Duodenal mucosa (tissue), 2 donors: Measurements from ENCODE around the gene ULK4.

Experiments used
- H3K27ac ChIP-seq: one replicate; pipeline ENCODE4 v1.7.0; 2013; ENCODE audit warnings: low read depth, low read length
- H3K27me3 ChIP-seq, 2 donors: one replicate each; pipeline ENCODE4 v1.7.0; 2013; ENCODE audit warnings: low read length in 2 of 2, control low read depth in 1 of 2; ENCODE audit not compliant: insufficient read depth in 2 of 2, control insufficient read depth in 1 of 2
- H3K36me3 ChIP-seq, 2 donors: one replicate each; pipeline ENCODE4 v1.7.0; 2013; ENCODE audit warnings: low read length in 2 of 2, control low read depth in 1 of 2; ENCODE audit not compliant: insufficient read depth in 2 of 2, control insufficient read depth in 1 of 2
- H3K4me1 ChIP-seq, 2 donors: one replicate each; pipeline ENCODE4 v1.7.0; 2013; ENCODE audit warnings: low read length in 2 of 2, control low read depth in 1 of 2; ENCODE audit not compliant: insufficient read depth in 2 of 2, control insufficient read depth in 1 of 2
- H3K4me3 ChIP-seq, 2 donors: one replicate each; pipeline ENCODE4 v1.7.0; 2013; ENCODE audit warnings: low read length in 2 of 2, low read depth in 1 of 2
- H3K9ac ChIP-seq, 2 donors: one replicate each; pipeline ENCODE4 v1.7.0; 2013; ENCODE audit warnings: low read length in 2 of 2, low read depth in 1 of 2
- H3K9me3 ChIP-seq, 2 donors: one replicate each; pipeline ENCODE4 v1.7.0; 2013; ENCODE audit warnings: low read length in 2 of 2, control low read depth in 1 of 2; ENCODE audit not compliant: control insufficient read depth in 1 of 2

The ULK4 gene

DNA sequence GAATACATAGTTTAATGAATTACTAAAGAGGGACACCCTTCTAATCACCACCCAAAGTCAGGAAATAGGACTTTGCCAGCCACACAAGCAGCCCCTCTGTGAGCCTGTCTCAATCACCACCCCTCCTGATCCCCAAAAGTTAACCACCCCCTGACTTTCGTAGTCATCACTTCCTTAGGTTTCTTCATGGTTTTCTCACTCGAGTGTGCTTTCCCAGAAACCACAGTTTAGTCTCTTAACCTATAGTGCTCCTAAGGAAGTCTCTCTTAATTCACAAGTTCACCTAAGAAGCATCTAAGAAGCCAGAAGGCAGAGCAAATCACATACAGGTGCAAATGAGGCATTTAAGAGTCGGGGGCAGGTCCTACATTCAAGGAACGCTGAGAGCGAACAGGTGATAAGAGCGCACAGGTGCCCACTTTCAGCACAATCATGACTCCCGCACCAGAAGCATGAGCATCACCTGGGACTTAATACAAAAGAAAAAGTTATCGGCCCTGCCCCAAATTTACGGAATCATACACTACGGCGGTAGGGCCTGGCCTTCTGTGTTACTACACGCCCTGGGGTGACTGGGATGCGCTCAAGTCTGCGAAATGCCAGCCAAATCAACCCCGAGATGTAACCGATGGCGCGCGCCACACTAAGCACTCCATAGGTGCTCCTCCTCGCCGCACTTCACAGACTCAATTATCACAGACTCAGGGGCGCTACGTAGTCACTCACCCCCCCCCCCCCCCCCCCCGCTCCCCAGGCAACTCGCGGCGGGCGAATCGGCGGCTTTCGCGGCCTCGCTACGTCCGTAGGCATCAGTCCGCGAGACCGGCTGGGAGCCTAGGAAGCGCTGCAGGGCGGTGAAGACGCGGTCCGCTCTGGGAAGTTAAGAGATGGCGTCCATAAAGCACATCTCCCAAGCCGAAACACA lies 815 bp downstream of the ULK4 start:
- H3K9me3 ChIP-seq: no peaks in the 10 kb centered on the region
- no peaks in the 10 kb centered on the region for H3K27me3 ChIP-seq
- H3K4me3 ChIP-seq: peak overlapping the region; percentile 85 to 95
- peak overlapping the region; percentile 64 to 69 for H3K9ac ChIP-seq
- H3K36me3 ChIP-seq: no peaks in the 10 kb centered on the region
- peaks cover 5 to 7% of the 10 kb centered on the region in 2 donors for H3K4me1 ChIP-seq
- peak overlapping the region; percentile 45 for H3K27ac ChIP-seq

DNA sequence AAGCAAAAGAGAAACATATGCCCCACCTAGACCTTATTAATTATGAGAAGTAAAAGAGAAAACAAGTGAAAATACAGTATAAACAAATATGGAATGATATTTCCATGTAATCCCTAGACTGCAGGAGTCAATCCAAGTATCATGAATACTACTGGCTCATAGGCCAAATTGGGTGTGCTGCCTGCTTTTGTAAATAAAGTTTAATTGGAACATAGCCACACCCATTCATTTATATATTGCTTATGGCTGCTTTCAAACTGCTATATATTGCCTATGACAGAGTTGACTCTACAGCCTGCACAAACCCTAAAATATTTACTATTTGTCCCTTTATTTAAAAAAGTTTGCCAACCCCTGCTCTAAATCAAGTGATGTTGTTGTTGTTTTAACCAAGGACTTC lies 5.3 kb downstream of the ULK4 start:
- no peak overlapping the region for H3K9ac ChIP-seq
- peaks cover 5 to 7% of the 10 kb centered on the region in 2 donors for H3K4me1 ChIP-seq
- no peak overlapping the region for H3K27ac ChIP-seq
- H3K27me3 ChIP-seq: no peaks in the 10 kb centered on the region
- no peaks in the 10 kb centered on the region for H3K9me3 ChIP-seq
- H3K4me3 ChIP-seq: no peak overlapping the region
- no peaks in the 10 kb centered on the region for H3K36me3 ChIP-seq

DNA sequence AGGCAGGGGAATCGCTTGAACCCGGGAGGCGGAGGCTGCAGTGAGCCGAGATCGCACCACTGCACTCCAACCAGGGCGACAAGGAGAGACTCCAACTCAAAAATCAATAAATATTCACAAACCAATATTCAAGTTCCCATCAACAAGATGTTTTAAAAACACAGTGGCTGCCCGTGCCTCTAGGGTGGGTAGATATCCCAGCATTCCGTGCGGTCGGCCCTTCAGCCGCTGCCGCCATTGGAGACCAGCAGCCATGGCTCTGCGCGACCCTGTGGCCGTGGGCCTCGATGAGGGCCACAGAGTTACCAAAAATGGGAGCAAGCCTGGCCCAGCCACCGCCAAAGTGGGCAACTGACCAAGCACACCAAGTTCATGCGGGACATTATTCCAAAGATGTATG lies 6.7 kb downstream of the ULK4 start:
- Histone ChIP-seq H3K27ac (no peak overlapping the region), H3K36me3 (no peaks in the 10 kb centered on the region), H3K4me3 (no peak overlapping the region), H3K9ac (no peak overlapping the region), H3K27me3 (no peaks in the 10 kb centered on the region), H3K9me3 (no peaks in the 10 kb centered on the region), H3K4me1 (no peaks in the 10 kb centered on the region)

DNA sequence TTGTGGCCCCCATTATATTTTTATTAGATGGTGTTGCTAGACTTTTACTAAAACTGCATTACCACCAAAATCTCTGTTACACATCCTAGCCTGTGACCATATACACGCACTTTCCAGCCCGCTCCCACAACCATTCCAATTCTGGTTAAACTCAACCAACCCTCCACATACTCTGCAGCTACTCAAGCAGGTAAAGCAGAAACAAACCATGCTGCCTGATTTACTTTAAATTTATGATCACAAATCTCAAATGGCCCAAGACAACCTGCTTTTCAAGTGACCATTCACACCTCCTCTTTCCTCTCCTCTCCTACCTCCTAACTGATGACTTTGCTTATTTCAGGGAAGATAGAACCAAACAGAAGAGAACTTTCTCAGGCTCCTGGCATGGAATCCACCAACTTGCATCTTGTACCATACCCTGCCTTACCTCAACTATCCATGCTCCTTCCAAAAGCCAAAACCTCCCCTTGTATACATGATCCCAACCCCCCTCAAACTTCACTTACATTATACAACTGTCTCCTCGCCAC lies 18.5 kb downstream of the ULK4 start:
- no peak overlapping the region for H3K27ac ChIP-seq
- H3K36me3 ChIP-seq: peaks cover 0 to 3% of the 10 kb centered on the region in 2 donors
- H3K4me3 ChIP-seq: no peak overlapping the region
- no peaks in the 10 kb centered on the region for H3K27me3 ChIP-seq
- no peaks in the 10 kb centered on the region for H3K4me1 ChIP-seq
- no peaks in the 10 kb centered on the region for H3K9me3 ChIP-seq
- no peak overlapping the region for H3K9ac ChIP-seq

DNA sequence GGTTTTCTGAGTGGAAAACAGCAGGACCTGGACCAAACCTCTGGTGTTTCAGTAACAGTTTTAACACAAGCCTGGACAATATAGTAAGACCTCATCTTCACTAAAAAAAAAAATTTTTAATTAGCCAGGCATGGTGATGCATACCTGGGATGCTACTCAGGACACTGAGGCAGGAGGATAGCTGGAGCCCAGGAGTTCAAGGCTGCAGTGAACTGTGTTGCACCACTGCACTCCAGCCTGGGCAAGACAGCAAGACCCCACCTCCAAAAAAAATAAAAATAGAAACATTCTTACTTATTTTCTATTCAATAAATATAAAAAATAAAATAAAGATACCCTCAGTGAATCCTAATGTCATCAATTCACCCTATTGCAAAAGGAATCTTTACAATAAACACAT lies 21.5 kb downstream of the ULK4 start:
- Histone ChIP-seq H3K9me3 (no peaks in the 10 kb centered on the region), H3K4me1 (no peaks in the 10 kb centered on the region), H3K9ac (no peak overlapping the region), H3K36me3 (no peaks in the 10 kb centered on the region), H3K27ac (no peak overlapping the region), H3K4me3 (no peak overlapping the region), H3K27me3 (no peaks in the 10 kb centered on the region)

DNA sequence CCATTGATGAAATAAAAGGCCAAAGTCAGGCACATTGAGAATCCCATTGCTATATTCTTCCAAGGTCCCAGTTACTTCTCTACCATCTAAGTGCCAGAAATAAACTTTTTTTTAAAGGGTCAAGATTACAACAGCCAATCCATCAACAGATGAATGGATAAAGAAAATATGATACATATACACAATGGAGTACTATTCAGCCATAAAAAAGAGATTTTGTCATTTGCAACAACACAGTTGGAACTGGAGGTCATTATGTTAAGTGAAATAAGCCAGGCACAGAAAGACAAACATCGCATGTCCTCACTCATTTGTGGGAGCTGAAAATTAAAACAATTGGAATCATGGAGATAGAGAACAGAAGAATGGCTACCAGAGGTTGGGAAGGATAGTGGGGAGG lies 25.5 kb downstream of the ULK4 start:
- Histone ChIP-seq H3K4me1 (no peaks in the 10 kb centered on the region), H3K27me3 (no peaks in the 10 kb centered on the region), H3K4me3 (no peak overlapping the region), H3K27ac (no peak overlapping the region), H3K9me3 (no peaks in the 10 kb centered on the region), H3K9ac (no peak overlapping the region), H3K36me3 (no peaks in the 10 kb centered on the region)

DNA sequence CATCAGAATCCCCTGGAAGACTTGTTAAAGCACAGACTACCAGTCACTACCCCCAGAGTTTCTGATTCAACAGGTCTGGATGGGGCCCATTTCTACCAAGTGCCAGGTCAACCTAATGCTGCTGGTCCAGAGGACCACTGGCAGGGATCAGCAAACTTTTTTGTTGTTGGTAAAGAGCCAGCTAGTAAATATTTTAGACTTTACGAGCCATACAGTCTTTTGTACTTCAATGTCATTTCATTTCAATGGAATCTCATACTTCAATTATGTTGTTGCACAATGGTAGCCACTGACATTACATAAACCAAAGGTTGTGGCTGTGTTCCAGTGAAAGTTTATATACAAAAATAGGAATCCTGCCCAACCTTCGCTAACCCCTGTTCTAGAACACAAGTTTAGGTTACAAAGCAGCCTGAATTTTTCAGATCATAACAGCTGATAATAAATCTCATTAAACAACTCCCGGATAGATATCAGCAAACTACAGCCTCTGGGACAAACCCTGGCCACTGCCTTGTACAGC lies 28.7 kb downstream of the ULK4 start:
- Histone ChIP-seq H3K9ac (no peak overlapping the region), H3K9me3 (no peaks in the 10 kb centered on the region), H3K4me3 (no peak overlapping the region), H3K27ac (no peak overlapping the region), H3K4me1 (no peaks in the 10 kb centered on the region), H3K36me3 (no peaks in the 10 kb centered on the region), H3K27me3 (no peaks in the 10 kb centered on the region)

DNA sequence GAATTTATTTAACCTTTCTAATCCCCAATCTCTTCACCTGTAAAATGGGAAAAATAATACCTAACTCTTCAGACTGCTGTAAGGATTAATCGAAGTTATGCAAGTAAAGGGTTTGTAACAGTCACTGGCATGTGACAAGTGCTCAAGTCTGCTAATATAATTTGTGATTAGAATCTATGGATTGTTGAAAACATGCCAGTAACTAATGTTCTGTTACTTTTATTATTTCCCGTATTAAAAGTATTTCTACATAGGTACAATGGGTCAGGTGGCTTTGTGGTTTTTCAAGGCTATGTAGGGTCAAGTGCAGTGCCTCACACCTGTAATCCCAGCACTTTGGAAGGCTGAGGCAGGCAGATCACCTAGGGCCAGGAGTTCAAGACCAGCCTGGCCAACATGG lies 29.4 kb downstream of the ULK4 start:
- Histone ChIP-seq H3K9me3 (no peaks in the 10 kb centered on the region), H3K4me1 (no peaks in the 10 kb centered on the region), H3K4me3 (no peak overlapping the region), H3K36me3 (no peaks in the 10 kb centered on the region), H3K27me3 (no peaks in the 10 kb centered on the region), H3K27ac (no peak overlapping the region), H3K9ac (no peak overlapping the region)

DNA sequence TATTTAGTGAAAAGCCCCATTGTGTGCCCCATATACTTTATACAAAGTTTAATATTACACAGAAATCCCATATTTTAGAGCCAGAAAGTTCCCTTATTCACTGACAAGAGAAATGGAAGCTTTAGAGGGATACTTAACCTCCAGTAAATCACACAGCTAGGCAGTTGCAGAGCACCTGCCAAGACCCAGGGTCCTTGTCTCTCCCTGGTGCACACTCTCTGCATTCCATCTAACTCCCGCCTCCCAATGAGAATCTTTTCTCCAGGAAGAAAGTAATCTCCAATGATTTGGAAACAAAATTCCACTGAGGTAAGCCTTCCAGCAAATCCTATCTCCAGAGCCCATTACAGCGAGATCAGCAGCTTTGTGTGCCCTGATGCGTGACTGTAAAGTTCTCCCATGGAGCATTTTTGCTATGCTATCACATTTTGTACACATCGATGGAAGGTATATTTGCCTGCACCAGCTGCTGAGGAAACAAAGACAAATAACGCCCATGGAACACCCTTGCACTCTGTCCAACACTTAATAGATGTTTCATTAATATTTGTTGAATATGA lies 41.4 kb downstream of the ULK4 start:
- Histone ChIP-seq H3K9me3 (no peaks in the 10 kb centered on the region), H3K4me3 (no peak overlapping the region), H3K36me3 (no peaks in the 10 kb centered on the region), H3K27ac (no peak overlapping the region), H3K9ac (no peak overlapping the region), H3K27me3 (no peaks in the 10 kb centered on the region), H3K4me1 (no peaks in the 10 kb centered on the region)

DNA sequence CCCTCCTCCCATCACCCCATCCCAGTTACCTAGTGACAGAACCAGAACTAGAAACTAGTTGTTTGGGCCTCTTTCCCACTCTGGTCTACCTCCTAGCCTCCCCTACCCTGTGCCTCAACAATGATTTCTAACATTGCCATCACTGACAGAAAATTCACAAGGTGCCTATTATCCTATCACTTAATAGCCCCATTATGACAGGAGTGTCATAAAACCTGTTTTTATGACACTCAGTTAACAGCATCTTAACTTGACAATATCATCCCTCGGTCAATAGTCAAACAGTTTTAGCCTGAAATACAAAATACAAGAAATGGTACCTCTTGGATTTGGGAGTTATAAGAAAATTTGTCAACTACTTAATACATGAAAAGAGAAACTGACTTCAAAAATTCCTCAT lies 46.5 kb downstream of the ULK4 start:
- Histone ChIP-seq H3K9me3 (no peaks in the 10 kb centered on the region), H3K4me3 (no peak overlapping the region), H3K4me1 (no peaks in the 10 kb centered on the region), H3K27ac (no peak overlapping the region), H3K27me3 (no peaks in the 10 kb centered on the region), H3K36me3 (no peaks in the 10 kb centered on the region), H3K9ac (no peak overlapping the region)
